GM12878 (cell line): ENCODE results near the gene ARHGAP26.

Experiments
- CBX3 ChIP-seq: fragments of 200-600 bp; sonication (generic); IDR thresholded peaks from 2 replicates; pipeline ENCODE4 v1.6.1; 2016; ENCODE audit warnings: low read depth, borderline replicate concordance
- CTCF ChIP-seq, 3 experiments: IDR thresholded peaks in 2 of 3; conservative IDR thresholded peaks in 1 of 3; 2 replicates each; pipeline ENCODE4 v1.5.1; 2011; ENCODE audit warnings: low read depth in 3 of 3, low read length in 3 of 3, mild to moderate bottlenecking in 3 of 3, control low read depth in 2 of 3, moderate library complexity in 2 of 3, inconsistent platforms in 1 of 3, mixed read lengths in 1 of 3; ENCODE audit not compliant: control insufficient read depth in 2 of 3, insufficient read depth in 1 of 3; ENCODE audit errors: extremely low read depth in 1 of 3
- PBX3 ChIP-seq: IDR thresholded peaks from 2 replicates; pipeline ENCODE4 v1.6.1; 2011; ENCODE audit warnings: mild to moderate bottlenecking, low read depth, low read length, moderate library complexity; ENCODE audit not compliant: insufficient replicate concordance

GRCh38 chr5:143216211-143216610, 446.0 kb downstream of the ARHGAP26 start:
- TF ChIP-seq PBX3, result no peak
- TF ChIP-seq CTCF (IDR thresholded peaks at IDR 0.05 in 2 of 3, conservative IDR thresholded peaks at IDR 0.05 in 1 of 3; ENCODE audit: control insufficient read depth in 2 of 3, extremely low read depth in 1 of 3, insufficient read depth in 1 of 3, low read depth in 3 of 3, low read length in 3 of 3), result no peak
- TF ChIP-seq CBX3, result no peak
